DOHH2 (cell line): ENCODE results near the gene MYO9A.

ENCODE experiments used
- CTCF ChIP-seq: fragments of 200-600 bp; sonication (generic); IDR thresholded peaks from one replicate; pipeline ENCODE4 v1.5.1; 2014; ENCODE audit warnings: antibody characterized with exemption, mild to moderate bottlenecking, low read depth, low read length; ENCODE audit not compliant: poor library complexity, severe bottlenecking
- EZH2phosphoT487 ChIP-seq: fragments of 200-600 bp; sonication (generic); IDR thresholded peaks from 2 replicates; pipeline ENCODE4 v1.6.1; 2017; ENCODE audit warnings: borderline replicate concordance, mild to moderate bottlenecking, antibody characterized with exemption, low read length, moderate library complexity, mixed read lengths

- TF ChIP-seq CTCF, result no peak
- no peak for TF ChIP-seq EZH2phosphoT487
Observed at GRCh38 chr15:72033285-72033684, 84.7 kb downstream of the MYO9A start.
